Prostate gland (tissue), 2 donors: ENCODE data around the gene LXN. TPM values are rescaled to one million over a fixed set of nuclear protein-coding genes. Genes with fewer than 3 reads are reported as not detected.

Experiments
- DNase-seq: peaks from one replicate; pipeline ENCODE4 v3.0.0-alpha.2; 2019; ENCODE audit warnings: low spot score
- H3K27ac ChIP-seq, 2 donors: fragments of 200-600 bp; sonication (generic); 2 replicates each; pipeline ENCODE4 v1.5.1; 2017 to 2019
- H3K27me3 ChIP-seq: fragments of 200-600 bp; sonication (generic); replicated peaks from 2 replicates; pipeline ENCODE4 v1.5.1; 2019; ENCODE audit not compliant: insufficient read depth
- H3K36me3 ChIP-seq, 2 donors: fragments of 200-600 bp; sonication (generic); 1 replicate in 1 of 2; 2 replicates in 1 of 2; pipeline versions ENCODE4 v1.5.1 to v1.8.1; 2017 to 2019
- H3K4me1 ChIP-seq: fragments of 200-600 bp; sonication (generic); replicated peaks from 2 replicates; pipeline ENCODE4 v1.5.1; 2019
- H3K4me3 ChIP-seq, 2 donors: fragments of 200-600 bp; sonication (generic); 2 replicates each; pipeline ENCODE4 v1.5.1; 2017 to 2019
- H3K9me3 ChIP-seq: fragments of 200-600 bp; sonication (generic); 2 replicates; pipeline ENCODE4 v1.5.1; 2017
- POLR2A ChIP-seq: fragments of 450-650 bp; IDR thresholded peaks from one replicate; pipeline ENCODE4 v1.6.1; 2016; ENCODE audit warnings: antibody characterized with exemption, mild to moderate bottlenecking
- POLR2AphosphoS5 ChIP-seq: sonication (generic); formaldehyde crosslinking; IDR thresholded peaks from one replicate; pipeline ENCODE4 v1.6.1; 2017; ENCODE audit warnings: antibody characterized with exemption
- WGBS: methylation state at CpG from one replicate; pipeline ENCODE4 v1.1.5; 2018; 5-methylcytosine and 5-hydroxymethylcytosine counted together
- intact Hi-C: fragments of 100-400 bp; cut with DNase I; formaldehyde crosslinking; loops from one replicate; pipeline ENCODE4 v1.14.2; 2022
- total RNA-seq, 2 donors: library from RNA; depleted of rRNA; stranded (reverse); fragments of >200 nt; gene quantifications; one replicate each; pipeline ENCODE4 v1.1.0, GENCODE V29; 2016
- TF ChIP-seq, protein P1 (sequence below), 4 experiments: fragments of 200-600 bp in 2 of 4; fragments of 450-650 bp in 2 of 4; sonication (generic) in 2 of 4; IDR thresholded peaks; 1 replicate in 3 of 4; 2 replicates in 1 of 4; pipeline ENCODE4 v1.5.1; 2016 to 2019; ENCODE audit warnings: antibody characterized with exemption in 4 of 4, mild to moderate bottlenecking in 2 of 4, moderate library complexity in 2 of 4

The LXN gene
- total RNA-seq: 10 to 100 TPM; 40.9 to 48.4 TPM

GRCh38 chr3:158672215-158673176 is at the start of gene LXN:
Gene LXN, minus strand, starts transcription at chr3:158672648. Its CDS starts 170 bp downstream, at chr3:158672478.
- TF ChIP-seq POLR2AphosphoS5 (peak; percentile 93), POLR2A (peak; percentile 80)
- TF ChIP-seq, protein P1, sequence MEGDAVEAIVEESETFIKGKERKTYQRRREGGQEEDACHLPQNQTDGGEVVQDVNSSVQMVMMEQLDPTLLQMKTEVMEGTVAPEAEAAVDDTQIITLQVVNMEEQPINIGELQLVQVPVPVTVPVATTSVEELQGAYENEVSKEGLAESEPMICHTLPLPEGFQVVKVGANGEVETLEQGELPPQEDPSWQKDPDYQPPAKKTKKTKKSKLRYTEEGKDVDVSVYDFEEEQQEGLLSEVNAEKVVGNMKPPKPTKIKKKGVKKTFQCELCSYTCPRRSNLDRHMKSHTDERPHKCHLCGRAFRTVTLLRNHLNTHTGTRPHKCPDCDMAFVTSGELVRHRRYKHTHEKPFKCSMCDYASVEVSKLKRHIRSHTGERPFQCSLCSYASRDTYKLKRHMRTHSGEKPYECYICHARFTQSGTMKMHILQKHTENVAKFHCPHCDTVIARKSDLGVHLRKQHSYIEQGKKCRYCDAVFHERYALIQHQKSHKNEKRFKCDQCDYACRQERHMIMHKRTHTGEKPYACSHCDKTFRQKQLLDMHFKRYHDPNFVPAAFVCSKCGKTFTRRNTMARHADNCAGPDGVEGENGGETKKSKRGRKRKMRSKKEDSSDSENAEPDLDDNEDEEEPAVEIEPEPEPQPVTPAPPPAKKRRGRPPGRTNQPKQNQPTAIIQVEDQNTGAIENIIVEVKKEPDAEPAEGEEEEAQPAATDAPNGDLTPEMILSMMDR (IDR thresholded peaks at IDR 0.05): peak; percentile 47 to 91 (median 72)
- WGBS: 5% methylated on average over 30 of the region's 30 CpGs
- intact Hi-C loops: loop anchor here (5.0 kb wide), 1 partner anchor 55 kb away; no protein-coding TSS in a partner anchor

DNA sequence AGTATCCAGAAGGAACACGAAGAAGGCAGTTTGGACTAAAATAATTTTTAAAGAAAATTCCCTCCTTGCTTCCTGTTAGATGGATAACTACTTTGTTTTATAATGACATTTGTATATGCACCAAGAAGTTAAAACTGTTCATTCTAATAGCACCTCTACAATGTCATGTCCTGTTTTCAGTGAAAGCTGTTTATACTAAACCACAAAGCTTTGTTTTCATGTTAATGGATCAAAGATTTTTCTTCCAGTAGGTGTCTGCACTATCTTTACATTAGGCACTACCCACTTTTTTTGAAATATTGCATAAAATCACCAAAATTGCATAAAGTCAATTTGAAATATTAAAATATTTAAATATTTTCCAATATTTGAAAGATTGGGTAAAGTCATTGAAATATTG is 49.7 kb upstream of the LXN start:
- no peak for TF ChIP-seq POLR2A
- no peak for TF ChIP-seq POLR2AphosphoS5
- TF ChIP-seq, protein P1 (IDR thresholded peaks at IDR 0.05): no peak
- peak overlapping the region; percentile 75 to 89 for H3K27ac ChIP-seq
- H3K4me1 ChIP-seq: peaks cover 7% of the 10 kb centered on the region
- no peak overlapping the region for H3K4me3 ChIP-seq
- 74% methylated on average over 1 of the region's 1 CpG for WGBS
- H3K36me3 ChIP-seq: no peaks in the 10 kb centered on the region
- no peaks in the 10 kb centered on the region for H3K27me3 ChIP-seq
- intact Hi-C loops: no loop called here
- DNase-seq: no peak
- H3K9me3 ChIP-seq: no peaks in the 10 kb centered on the region

More at GRCh38 chr3:158672215-158673176, at the start of gene LXN:
- H3K27ac ChIP-seq: peak within 1 kb of the TSS; percentile 79
- H3K27me3 ChIP-seq: no peaks in the 10 kb centered on the region
- H3K4me3 ChIP-seq: peak within 1 kb of the TSS; percentile 35 to 48
- DNase-seq: peak; percentile 94
- no peaks in the 10 kb centered on the region for H3K4me1 ChIP-seq
- H3K36me3 ChIP-seq: no peaks in the 10 kb centered on the region
- no peaks in the 10 kb centered on the region for H3K9me3 ChIP-seq

DNA sequence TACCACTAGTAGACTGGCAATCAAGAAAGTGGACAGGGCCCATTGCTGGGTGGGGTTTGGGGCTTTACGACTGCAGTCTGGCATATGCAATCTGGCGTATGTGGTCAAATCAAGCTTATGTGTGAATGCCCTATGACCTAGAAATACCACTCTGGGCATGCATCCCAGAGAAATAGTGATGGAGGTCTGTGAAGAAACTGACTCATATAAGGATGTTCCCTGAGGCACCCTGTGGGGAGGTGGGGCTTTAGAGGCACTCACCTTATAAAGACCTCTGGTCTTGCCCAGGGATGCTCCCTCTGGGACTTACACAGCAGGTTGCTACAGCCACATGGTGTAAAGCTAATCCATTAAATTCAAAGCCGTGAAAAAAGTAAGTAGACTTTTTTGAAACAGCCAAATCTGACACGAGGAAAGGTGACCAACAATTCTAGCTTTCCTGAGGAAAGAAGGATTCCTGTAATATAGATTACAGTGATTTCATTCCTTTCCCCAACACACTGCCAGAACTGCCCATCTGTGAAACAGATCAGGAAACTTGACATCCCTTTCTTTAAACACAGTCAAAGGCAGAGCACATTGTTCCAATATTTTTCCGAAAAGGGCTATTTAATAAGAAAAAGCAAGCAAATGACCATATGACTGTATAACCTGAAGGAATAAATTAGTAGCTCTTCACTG is 46.2 kb upstream of the LXN start:
- Histone ChIP-seq H3K4me1 (peaks cover 3% of the 10 kb centered on the region), H3K9me3 (no peaks in the 10 kb centered on the region), H3K4me3 (no peak overlapping the region), H3K27me3 (no peaks in the 10 kb centered on the region), H3K27ac (peak overlapping the region in 1 of 2 donors; percentile 46), H3K36me3 (no peaks in the 10 kb centered on the region)
- WGBS: 69% methylated on average over 5 of the region's 5 CpGs
- no peak for DNase-seq
- TF ChIP-seq, protein P1 (IDR thresholded peaks at IDR 0.05): no peak
- no peak for TF ChIP-seq POLR2A
- TF ChIP-seq POLR2AphosphoS5: no peak
- intact Hi-C loops: no loop called here

GRCh38 chr3:158717576-158717975 is 45.1 kb upstream of the LXN start:
- no peak overlapping the region for H3K4me3 ChIP-seq
- no peaks in the 10 kb centered on the region for H3K9me3 ChIP-seq
- no peaks in the 10 kb centered on the region for H3K27me3 ChIP-seq
- H3K36me3 ChIP-seq: no peaks in the 10 kb centered on the region
- no peak for DNase-seq
- intact Hi-C loops: no loop called here
- H3K27ac ChIP-seq: peak overlapping the region; percentile 30 to 46
- no peaks in the 10 kb centered on the region for H3K4me1 ChIP-seq
- 86% methylated on average over 2 of the region's 2 CpGs for WGBS
- TF ChIP-seq POLR2AphosphoS5 (no peak), POLR2A (no peak)
- TF ChIP-seq, protein P1 (IDR thresholded peaks at IDR 0.05): no peak
